NCI-H345 treated with DMSO at 0.1 percent for 48 hours (cell line): ENCODE data around the gene BMPR1B.
"Not testable (repeated sequence)": the region's sequence is repeated elsewhere in the genome, so short reads cannot be mapped to it uniquely, and the experiment has no call there.

Experiments used
- DNase-seq: peaks from one replicate; lab custom pipeline; 2025; ENCODE audit not compliant: unreplicated experiment; lab: John Stamatoyannopoulos, UW

Gene BMPR1B

GRCh38 chr4:95124906-95125504, 367.2 kb downstream of the BMPR1B start:
- peak; percentile 0 for DNase-seq

DNA sequence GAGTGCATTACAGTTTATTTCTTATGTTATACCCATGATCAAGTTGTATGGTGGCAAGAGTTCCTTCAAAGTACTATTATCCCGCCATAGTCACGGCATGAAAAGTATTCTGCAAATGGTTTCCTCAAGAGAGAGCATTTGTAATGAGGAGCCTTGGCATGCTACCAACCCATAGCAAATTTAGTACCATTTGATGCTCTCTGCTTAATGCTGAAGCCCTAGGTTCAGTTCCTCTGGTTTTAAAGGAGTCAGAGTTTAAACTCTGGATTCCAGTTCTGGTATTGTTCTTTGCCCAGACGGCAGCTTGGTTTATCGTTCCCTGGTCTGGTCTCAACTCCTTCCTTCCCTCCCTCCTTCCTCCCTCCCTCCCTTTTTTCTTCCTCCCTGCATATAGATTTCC, 371.3 kb downstream of the BMPR1B start:
- DNase-seq: no peak

DNA sequence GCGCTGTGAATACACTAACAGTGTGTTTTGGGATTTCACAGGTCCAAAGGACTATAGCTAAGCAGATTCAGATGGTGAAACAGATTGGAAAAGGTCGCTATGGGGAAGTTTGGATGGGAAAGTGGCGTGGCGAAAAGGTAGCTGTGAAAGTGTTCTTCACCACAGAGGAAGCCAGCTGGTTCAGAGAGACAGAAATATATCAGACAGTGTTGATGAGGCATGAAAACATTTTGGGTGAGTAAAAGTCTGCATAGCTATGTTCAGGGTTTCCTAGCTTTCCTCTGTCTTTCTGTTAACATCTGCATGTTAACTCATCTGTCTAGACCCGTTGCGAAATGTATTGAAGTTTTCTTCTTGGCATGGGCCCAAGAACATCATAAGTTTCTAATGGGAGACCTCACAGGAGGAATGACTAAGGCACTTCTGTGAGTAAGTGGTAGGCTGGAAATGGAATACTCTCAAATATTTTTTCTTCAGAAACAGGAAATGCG, 372.1 kb downstream of the BMPR1B start:
- DNase-seq: no peak

DNA sequence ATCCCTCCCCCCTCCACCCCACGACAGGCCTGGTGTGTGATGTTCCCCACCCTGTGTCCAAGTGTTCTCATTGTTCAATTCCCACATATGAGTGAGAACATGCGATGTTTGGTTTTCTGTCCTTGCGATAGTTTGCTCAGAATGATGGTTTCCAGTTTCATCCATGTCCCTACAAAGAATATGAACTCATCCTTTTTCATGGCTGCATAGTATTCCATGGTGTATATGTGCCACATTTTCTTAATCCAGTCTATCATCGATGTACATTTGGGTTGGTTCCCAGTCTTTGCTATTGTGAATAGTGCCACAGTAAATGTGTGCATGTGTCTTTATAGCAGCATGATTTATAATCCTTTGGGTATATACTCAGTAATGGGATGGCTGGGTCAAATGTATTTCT, 376.3 kb downstream of the BMPR1B start:
- DNase-seq: not testable (repeated sequence)

- DNase-seq: not testable (repeated sequence)
These were observed 381.7 kb downstream of the BMPR1B start for GRCh38 chr4:95139424-95139823.

- no peak for DNase-seq
These were observed 383.6 kb downstream of the BMPR1B start for GRCh38 chr4:95141361-95141760.

- no peak for DNase-seq
These were observed 385.2 kb downstream of the BMPR1B start for GRCh38 chr4:95142932-95143331.

DNA sequence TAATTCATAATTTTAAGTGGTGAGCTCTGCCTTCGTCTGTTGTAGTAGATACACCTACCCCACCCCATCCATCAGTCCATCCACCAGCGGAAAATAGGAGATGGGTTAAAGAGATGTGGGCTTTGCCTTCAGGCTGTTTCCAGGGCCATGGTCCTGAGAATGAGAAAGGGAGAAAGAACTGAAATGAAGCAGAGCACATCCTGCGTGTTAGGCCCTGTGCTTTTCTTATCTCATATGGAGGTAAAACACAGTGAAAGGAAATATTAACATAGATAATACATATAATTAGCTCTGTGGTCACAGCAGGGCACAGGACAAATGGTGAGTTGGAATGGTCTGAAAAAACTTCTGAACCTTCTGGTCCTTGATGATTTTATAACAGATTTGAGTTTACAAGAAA, 393.5 kb downstream of the BMPR1B start:
- DNase-seq: no peak

GRCh38 chr4:95153182-95153581, 395.4 kb downstream of the BMPR1B start:
- DNase-seq: no peak

GRCh38 chr4:95155759-95156451, 398.1 kb downstream of the BMPR1B start:
- DNase-seq: no peak

- DNase-seq: no peak
These were observed 398.7 kb downstream of the BMPR1B start for GRCh38 chr4:95156452-95156765.

- no peak for DNase-seq
These were observed 399.8 kb downstream of the BMPR1B start for GRCh38 chr4:95157596-95157995.

- no peak for DNase-seq
These were observed 400.3 kb downstream of the BMPR1B start for GRCh38 chr4:95158045-95158444.

GRCh38 chr4:95158626-95159025, 400.9 kb downstream of the BMPR1B start:
- no peak for DNase-seq

- DNase-seq: no peak
These were observed 401.6 kb downstream of the BMPR1B start for GRCh38 chr4:95159384-95159783.

GRCh38 chr4:95161781-95162469, 404.2 kb downstream of the BMPR1B start:
- DNase-seq: no peak

- no peak for DNase-seq
These were observed 405.1 kb downstream of the BMPR1B start for GRCh38 chr4:95162867-95163266.

- peak; percentile 33 for DNase-seq
These were observed 408.3 kb downstream of the BMPR1B start for GRCh38 chr4:95165926-95166524.

DNA sequence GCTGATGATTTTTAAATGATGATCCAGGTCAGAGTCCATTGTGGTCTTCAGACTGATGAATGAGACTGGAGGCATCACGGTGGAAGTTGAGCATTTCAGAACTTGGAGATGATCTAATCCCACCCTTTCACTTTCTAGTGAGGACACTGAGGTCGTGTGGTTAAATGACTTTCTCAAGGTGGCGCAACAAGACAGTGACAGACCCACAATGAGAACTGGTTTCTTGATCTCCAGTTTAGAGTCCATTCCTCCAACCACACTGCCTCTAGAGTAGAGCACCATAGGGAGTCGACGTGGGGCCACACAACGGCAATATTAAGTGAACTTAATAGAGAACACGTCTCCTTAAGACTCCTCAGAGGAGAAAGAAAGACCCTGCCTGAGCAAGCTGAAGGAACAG, 410.1 kb downstream of the BMPR1B start:
- DNase-seq: no peak

DNA sequence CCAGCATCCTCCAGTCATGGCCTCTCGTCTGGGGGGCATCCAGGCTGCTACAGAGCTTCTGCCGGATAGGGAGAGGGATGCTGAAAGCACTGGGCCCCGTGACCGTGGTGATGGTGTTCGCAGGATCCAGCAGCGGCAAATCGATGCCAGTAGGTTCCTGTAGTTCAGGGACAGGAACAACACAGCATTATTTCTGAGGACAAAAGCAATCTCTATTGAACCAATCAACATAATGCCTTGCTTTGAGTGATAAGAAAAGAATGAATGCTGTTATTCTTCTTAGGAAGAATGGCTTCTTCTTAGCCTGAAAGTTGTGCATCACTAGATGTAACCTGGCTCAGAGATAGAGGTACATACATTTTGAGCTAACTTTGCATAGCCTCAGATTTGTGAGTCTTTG, 412.4 kb downstream of the BMPR1B start:
- no peak for DNase-seq

- not testable (repeated sequence) for DNase-seq
These were observed 413.6 kb downstream of the BMPR1B start for GRCh38 chr4:95171377-95171776.

GRCh38 chr4:95178938-95179337, 421.2 kb downstream of the BMPR1B start:
- no peak for DNase-seq
